ENCODE measurements around the gene IDH3G. TPM values are rescaled to one million over a fixed set of nuclear protein-coding genes. Genes with fewer than 3 reads are reported as not detected.

The IDH3G gene
- total and polyA plus RNA-seq, 2 experiments from 2014 or later = 41.4 to 49.0 TPM

DNA sequence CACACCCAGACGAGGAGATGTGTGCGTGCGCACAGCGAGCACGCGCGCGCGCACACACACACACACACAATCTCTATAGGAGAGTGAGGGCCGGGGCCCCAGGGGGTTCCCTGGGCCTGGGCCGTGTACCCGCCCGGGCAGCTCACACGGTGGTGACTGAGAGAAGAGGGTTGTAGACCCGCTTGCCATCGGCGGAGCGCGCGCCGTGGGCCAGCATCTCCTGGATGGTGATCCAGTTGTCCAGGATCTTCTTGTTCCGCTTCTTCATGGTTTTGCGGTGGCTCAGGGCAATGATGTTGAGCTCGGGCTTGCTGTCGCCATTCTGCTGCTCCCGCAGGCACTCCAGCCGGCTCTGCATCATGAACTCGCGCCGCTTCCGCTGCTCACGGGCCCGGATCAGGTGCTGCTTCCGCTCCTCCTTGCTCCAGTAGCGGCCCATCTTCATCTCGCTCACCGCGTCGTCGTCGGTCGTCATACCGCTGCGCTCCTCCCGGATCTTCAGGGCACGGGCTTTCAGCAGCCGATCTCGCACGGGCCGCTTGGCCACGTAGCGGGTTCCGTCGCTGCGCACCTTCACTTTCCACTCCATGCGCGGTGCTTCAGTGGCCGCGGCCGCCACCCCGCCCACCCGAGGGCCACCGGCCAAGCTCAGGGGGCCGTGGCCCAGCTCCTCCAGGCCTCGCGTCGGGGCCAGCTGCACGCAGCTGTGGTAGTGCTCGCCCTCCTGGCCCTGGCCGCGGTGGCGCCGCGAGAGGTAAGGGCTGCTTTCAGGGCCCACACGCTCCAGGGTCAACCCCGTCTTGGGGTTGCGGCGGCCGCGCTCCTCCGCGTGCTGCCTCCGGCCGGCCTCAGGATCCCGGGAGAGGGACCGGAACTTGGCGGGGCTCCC is 9.3 kb upstream of the IDH3G start:
- Histone ChIP-seq H3K4me1 (ENCODE audit: insufficient read depth) (no peaks in the 10 kb centered on the region), H3K9me2 (ENCODE audit: insufficient read depth) (no peaks in the 10 kb centered on the region), H3K4me2 (no peak overlapping the region), H3K27ac (ENCODE audit: low read depth) (no peak overlapping the region), H2AFZ (no peak overlapping the region), H3K79me2 (replicated peaks; ENCODE audit: insufficient read depth) (peaks cover 4% of the 10 kb centered on the region), H3K36me3 (ENCODE audit: insufficient read depth) (no peaks in the 10 kb centered on the region), H3K27me3 (ENCODE audit: insufficient read depth) (no peaks in the 10 kb centered on the region), H3F3A (replicated peaks; ENCODE audit: low read depth) (0 out of 2 replicates have a peak, but pooled peaks cover 2% of the 10 kb centered on the region), H3K4me3 (no peak overlapping the region), H4K20me1 (replicated peaks; ENCODE audit: insufficient read depth) (no peaks in the 10 kb centered on the region; the same call in 1 of the 2 replicates)
- DNase-seq (ENCODE audit: low spot score) (no peak), ATAC-seq (no peak)
- H3K27me3 Mint-ChIP-seq (ENCODE audit: insufficient read depth, low read depth, poor library complexity) = peaks cover 14% of the 10 kb centered on the region
- H3K36me3 Mint-ChIP-seq (ENCODE audit: low read depth) = peaks cover 23% of the 10 kb centered on the region
- TF ChIP-seq STAT1 (IDR thresholded peaks at IDR 0.05; ENCODE audit: unreplicated experiment) (no peak), CTCF (conservative IDR thresholded peaks at IDR 0.05; ENCODE audit: low read depth in 2 of 2) (no peak), EZH2 (IDR thresholded peaks at IDR 0.05; ENCODE audit: low read depth, unreplicated experiment) (no peak)
- H3K4me1 Mint-ChIP-seq = peaks cover 9% of the 10 kb centered on the region; the same call in 2 of the 3 replicates
- no peaks in the 10 kb centered on the region for H3K9me3 Mint-ChIP-seq
- H3K27ac Mint-ChIP-seq = 0 out of 2 replicates have a peak overlapping the region, but pooled peaks have one; percentile 36
- no peak overlapping the region for H3K4me3 Mint-ChIP-seq

DNA sequence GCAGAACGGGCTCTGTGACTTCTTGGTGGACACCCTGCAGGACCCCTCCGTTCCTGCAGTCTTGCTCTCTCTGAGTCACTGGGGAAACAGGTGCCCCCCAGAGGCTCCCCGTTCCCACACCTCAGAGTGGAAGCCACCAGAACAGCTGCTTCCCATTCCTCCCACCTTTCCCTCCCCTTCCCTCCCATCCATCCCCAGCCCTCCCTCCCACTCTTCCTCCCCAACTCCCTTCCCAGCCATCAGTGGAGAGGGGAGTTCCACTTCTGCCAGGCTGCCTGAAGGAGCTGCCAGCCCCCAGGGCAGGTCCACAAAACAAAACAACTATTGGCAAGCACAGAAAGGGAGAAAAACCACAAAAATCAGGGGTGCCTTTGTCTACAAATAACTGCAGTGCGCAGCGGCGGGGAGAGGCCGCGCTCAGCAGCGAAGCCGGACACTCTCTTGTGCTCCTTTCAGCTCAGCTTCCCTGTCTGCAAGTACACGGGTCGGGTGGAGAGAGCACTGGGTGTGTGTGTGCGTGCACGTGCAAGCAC is 8.4 kb upstream of the IDH3G start:
- Histone ChIP-seq H3F3A (replicated peaks; ENCODE audit: low read depth) (0 out of 2 replicates have a peak, but pooled peaks cover 2% of the 10 kb centered on the region), H2AFZ (no peak overlapping the region), H3K27ac (ENCODE audit: low read depth) (no peak overlapping the region), H3K27me3 (ENCODE audit: insufficient read depth) (no peaks in the 10 kb centered on the region), H3K79me2 (replicated peaks; ENCODE audit: insufficient read depth) (no peaks in the 10 kb centered on the region; the same call in none of the 2 replicates), H3K9me2 (ENCODE audit: insufficient read depth) (no peaks in the 10 kb centered on the region), H3K4me2 (no peak overlapping the region), H3K4me1 (ENCODE audit: insufficient read depth) (no peaks in the 10 kb centered on the region), H3K36me3 (ENCODE audit: insufficient read depth) (no peaks in the 10 kb centered on the region), H3K4me3 (no peak overlapping the region), H4K20me1 (replicated peaks; ENCODE audit: insufficient read depth) (no peaks in the 10 kb centered on the region)
- DNase-seq (ENCODE audit: low spot score) (no peak), ATAC-seq (no peak)
- Mint-ChIP-seq H3K27me3 (ENCODE audit: insufficient read depth, low read depth, poor library complexity) (peaks cover 12% of the 10 kb centered on the region), H3K4me3 (no peak overlapping the region), H3K9me3 (no peaks in the 10 kb centered on the region), H3K27ac (no peak overlapping the region), H3K4me1 (peaks cover 6% of the 10 kb centered on the region; the same call in 2 of the 3 replicates), H3K36me3 (ENCODE audit: low read depth) (peaks cover 29% of the 10 kb centered on the region)
- TF ChIP-seq EZH2phosphoT487 (IDR thresholded peaks at IDR 0.05; ENCODE audit: unreplicated experiment) (no peak), CTCF (conservative IDR thresholded peaks at IDR 0.05; ENCODE audit: low read depth in 2 of 2) (no peak), ZNF331 (CRISPR knock-in tag; IDR thresholded peaks at IDR 0.05; ENCODE audit: low read depth) (no peak)
